ENCODE data around the gene CREG1. TPM values are rescaled to one million over a fixed set of nuclear protein-coding genes. Genes with fewer than 3 reads are reported as not detected.

CREG1 gene
- total RNA-seq, 6 experiments from 2014 or later: 95.8 to 230 (median 171) TPM

DNA sequence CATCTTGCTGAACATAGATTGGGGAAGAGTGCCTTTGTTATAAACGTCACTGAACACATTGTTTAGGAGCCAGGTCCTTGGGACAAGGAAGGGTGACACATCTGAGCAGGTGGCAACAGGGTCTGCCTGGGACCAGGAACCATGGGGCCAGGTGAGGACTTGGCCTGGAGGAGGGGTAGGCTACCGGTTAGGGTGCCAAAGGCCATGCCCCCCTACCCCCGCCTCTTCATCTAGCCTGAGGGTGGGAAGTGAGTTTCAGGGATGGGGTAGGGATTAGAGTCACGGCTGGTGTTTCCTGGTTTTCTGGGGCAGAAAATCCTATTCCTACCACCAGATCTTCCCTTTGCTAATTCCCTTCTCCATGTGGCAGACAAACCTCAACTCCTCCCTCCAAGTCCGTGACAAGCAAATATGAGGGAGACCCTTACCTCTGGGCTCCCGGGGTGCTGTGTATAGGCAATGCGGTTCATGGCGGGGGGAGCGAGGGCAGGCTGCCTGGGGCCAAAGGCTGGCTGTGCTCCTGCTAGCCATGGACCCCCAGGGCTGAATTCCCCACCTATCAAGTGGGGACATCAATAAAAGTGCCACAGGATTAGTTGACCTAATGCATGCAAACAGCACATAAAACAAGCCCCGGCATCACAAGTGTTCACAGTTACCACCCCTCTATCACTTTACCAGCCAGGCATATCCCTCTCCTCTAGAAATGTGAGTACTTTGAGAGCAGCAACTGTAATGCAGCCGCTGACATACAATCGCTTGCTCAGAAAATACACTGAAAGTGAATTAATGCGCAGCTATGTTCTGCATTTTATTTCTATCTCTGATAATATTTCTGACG, 49.7 kb downstream of the CREG1 start:
- TF ChIP-seq, protein P1, sequence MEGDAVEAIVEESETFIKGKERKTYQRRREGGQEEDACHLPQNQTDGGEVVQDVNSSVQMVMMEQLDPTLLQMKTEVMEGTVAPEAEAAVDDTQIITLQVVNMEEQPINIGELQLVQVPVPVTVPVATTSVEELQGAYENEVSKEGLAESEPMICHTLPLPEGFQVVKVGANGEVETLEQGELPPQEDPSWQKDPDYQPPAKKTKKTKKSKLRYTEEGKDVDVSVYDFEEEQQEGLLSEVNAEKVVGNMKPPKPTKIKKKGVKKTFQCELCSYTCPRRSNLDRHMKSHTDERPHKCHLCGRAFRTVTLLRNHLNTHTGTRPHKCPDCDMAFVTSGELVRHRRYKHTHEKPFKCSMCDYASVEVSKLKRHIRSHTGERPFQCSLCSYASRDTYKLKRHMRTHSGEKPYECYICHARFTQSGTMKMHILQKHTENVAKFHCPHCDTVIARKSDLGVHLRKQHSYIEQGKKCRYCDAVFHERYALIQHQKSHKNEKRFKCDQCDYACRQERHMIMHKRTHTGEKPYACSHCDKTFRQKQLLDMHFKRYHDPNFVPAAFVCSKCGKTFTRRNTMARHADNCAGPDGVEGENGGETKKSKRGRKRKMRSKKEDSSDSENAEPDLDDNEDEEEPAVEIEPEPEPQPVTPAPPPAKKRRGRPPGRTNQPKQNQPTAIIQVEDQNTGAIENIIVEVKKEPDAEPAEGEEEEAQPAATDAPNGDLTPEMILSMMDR (IDR thresholded peaks at IDR 0.05): no peak
- TF ChIP-seq POLR2A (IDR thresholded peaks at IDR 0.05): no peak
- no peaks in the 10 kb centered on the region for H3K9me3 ChIP-seq
- no peaks in the 10 kb centered on the region for H3K27me3 ChIP-seq
- intact Hi-C loops (cut with DNase I): no loop called here
- 69% methylated on average over 11 of the region's 14 CpGs for WGBS (ENCODE audit: insufficient coverage, low coverage, low lambda C conversion rate, missing lambda C conversion rate)
- no peak overlapping the region for H3K4me3 ChIP-seq
- no peak for ATAC-seq
- H3K4me1 ChIP-seq: no peaks in the 10 kb centered on the region
- no peak for DNase-seq
- no peaks in the 10 kb centered on the region for H3K36me3 ChIP-seq
- H3K27ac ChIP-seq: no peak overlapping the region

DNA sequence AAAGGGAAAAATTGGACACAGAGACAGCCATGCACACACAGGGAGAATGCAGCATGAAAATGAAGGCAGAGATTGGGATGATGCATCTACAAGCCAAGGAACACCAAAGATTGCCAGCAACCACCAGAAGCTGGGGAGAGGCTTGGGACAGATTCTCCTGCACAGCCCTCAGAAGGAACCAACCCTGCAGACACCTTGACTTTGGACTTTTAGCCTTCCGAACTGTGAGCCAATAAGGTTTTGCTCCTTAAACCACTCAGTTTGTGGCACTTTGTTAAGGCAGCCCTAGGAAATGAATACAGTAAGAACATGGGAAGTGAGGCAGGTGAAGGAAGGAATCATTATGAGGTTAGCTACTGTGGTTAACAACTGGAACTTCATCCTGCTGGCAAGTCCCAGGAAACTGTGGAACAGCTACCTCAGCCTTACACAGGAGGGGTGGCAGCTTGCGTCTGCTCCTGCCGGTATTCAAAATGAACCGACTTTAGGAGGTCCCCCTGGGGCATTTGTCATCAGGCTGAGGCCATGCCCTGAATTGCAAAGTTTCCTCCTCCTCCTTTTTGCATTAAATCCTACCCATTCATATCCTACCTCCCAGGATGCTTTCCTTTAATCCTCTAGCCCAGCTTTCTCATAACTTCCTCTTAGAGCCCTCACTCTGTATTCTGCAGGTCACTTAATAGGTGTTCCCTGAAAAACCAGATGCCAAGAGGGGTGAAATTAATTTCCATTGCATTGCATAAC, 50.7 kb downstream of the CREG1 start:
- Histone ChIP-seq H3K4me3 (no peak overlapping the region), H3K27ac (no peak overlapping the region), H3K9me3 (no peaks in the 10 kb centered on the region), H3K27me3 (no peaks in the 10 kb centered on the region), H3K36me3 (no peaks in the 10 kb centered on the region), H3K4me1 (no peaks in the 10 kb centered on the region)
- 35% methylated on average over 4 of the region's 4 CpGs for WGBS (ENCODE audit: insufficient coverage, low coverage, low lambda C conversion rate, missing lambda C conversion rate)
- DNase-seq (no peak), ATAC-seq (no peak)
- TF ChIP-seq, protein P1 (IDR thresholded peaks at IDR 0.05): no peak
- TF ChIP-seq POLR2A (IDR thresholded peaks at IDR 0.05): no peak
- intact Hi-C loops (cut with DNase I): no loop called here

DNA sequence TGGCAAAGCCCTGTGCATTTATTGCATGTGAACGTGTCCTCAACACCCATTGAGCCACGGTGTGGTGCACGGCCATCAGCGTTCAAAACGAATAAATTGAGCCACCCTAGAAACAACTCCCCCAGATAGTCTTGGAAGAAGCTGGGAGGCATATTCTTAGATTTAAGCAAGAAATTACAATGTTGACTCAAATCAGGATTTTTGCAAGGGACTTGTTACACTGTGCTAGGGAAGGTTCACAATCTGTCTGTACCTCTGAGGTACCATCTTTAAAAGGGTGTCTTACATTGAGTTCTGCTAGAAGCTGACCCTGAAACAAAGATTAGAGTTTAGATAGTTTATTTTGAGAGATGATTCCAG, 51.4 kb downstream of the CREG1 start:
- Histone ChIP-seq H3K36me3 (no peaks in the 10 kb centered on the region), H3K4me3 (no peak overlapping the region), H3K4me1 (no peaks in the 10 kb centered on the region), H3K27ac (no peak overlapping the region), H3K9me3 (no peaks in the 10 kb centered on the region), H3K27me3 (no peaks in the 10 kb centered on the region)
- no peak for ATAC-seq
- intact Hi-C loops (cut with DNase I): no loop called here
- 67% methylated on average over 5 of the region's 5 CpGs for WGBS (ENCODE audit: insufficient coverage, low coverage, low lambda C conversion rate, missing lambda C conversion rate)
- no peak for TF ChIP-seq POLR2A (IDR thresholded peaks at IDR 0.05)
- TF ChIP-seq, protein P1 (IDR thresholded peaks at IDR 0.05): no peak
- no peak for DNase-seq

DNA sequence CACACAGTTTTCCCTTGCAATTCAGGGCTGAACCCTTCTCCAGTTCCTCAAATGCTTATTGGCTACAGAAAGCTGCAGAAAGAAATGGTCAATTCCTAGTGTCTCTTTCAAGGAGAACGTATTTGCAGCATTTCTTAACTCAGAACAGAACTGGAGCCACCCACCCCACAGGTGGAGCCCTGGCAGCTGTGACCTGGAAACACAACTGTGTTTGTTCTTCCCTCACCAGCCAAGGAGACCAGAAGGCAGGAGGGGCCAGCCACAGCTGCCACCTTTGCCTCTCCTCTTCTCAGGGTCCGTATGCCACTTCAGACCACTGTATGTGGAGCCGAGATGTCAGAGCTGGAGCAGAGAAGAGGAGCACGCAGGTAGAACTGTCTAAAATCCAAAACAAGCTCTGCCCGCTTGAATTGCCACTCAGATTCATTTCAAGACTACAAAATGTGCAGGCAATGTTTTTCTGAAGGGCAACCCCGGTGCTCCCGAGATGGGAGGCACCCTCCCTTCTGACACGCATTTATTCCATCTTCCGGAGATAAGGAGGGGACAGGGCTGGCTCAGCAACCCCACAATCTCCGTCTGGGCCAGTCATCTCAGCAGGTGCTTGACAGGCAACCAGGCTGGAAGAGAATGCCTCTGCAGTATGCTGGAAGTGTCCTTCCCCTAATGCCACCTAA, 51.9 kb downstream of the CREG1 start:
- Histone ChIP-seq H3K9me3 (no peaks in the 10 kb centered on the region), H3K27me3 (no peaks in the 10 kb centered on the region), H3K4me1 (no peaks in the 10 kb centered on the region), H3K27ac (no peak overlapping the region), H3K4me3 (no peak overlapping the region), H3K36me3 (no peaks in the 10 kb centered on the region)
- WGBS (ENCODE audit: insufficient coverage, low coverage, low lambda C conversion rate, missing lambda C conversion rate): 45% methylated on average over 6 of the region's 10 CpGs
- intact Hi-C loops (cut with DNase I): no loop called here
- ATAC-seq (no peak), DNase-seq (no peak)
- TF ChIP-seq, protein P1 (IDR thresholded peaks at IDR 0.05): no peak
- no peak for TF ChIP-seq POLR2A (IDR thresholded peaks at IDR 0.05)

All from right lobe of liver (tissue), 6 donors.